B cell (primary cell): ENCODE results near the gene GCN1. TPM values are rescaled to one million over a fixed set of nuclear protein-coding genes. Genes with fewer than 3 reads are reported as not detected.

ENCODE experiments used
- ATAC-seq: fragments of 200-7000 bp; cut with Tn5 transposase; one replicate; pipeline ENCODE4 v1.10.0; 2021; ENCODE audit warnings: low read depth, mild to moderate bottlenecking, moderate number of reproducible peaks, moderate library complexity
- CTCF ChIA-PET: fragments of 350-600 bp; sonication (Branson Sonifier 250); formaldehyde crosslinking; loops from one replicate; lab custom pipeline; 2021; ENCODE audit warnings: antibody characterized with exemption, inconsistent platforms; lab: Charles Lee
- POLR2A ChIA-PET: fragments of 350-600 bp; sonication (Branson Sonifier 250); formaldehyde crosslinking; loops from one replicate; lab custom pipeline; 2021; ENCODE audit warnings: antibody characterized with exemption; lab: Charles Lee
- DNase-seq: peaks from one replicate; pipeline ENCODE4 v3.0.0; 2013
- H2AFZ ChIP-seq: 2 replicates; pipeline ENCODE4 v1.6.1; 2012; ENCODE audit warnings: mild to moderate bottlenecking, low read depth, low read length; ENCODE audit not compliant: insufficient read depth, poor library complexity, severe bottlenecking
- H3K27ac ChIP-seq, 2 donors: 1 replicate in 1 of 2; 2 replicates in 1 of 2; pipeline ENCODE4 v1.5.1; 2012 to 2013; ENCODE audit warnings: low read length in 2 of 2, mild to moderate bottlenecking in 2 of 2, moderate library complexity in 1 of 2
- H3K27me3 ChIP-seq, 4 experiments: fragments of 200-600 bp in 1 of 4; sonication (generic) in 1 of 4; replicated peaks in 1 of 4; 1 replicate in 2 of 4; 2 replicates in 2 of 4; pipeline versions ENCODE4 v1.6.1 to v1.7.0; 2013 to 2016; ENCODE audit warnings: low read length in 3 of 4, mild to moderate bottlenecking in 2 of 4, mixed read lengths in 1 of 4, moderate library complexity in 1 of 4; ENCODE audit not compliant: insufficient read depth in 4 of 4, control insufficient read depth in 3 of 4; ENCODE audit errors: control extremely low read depth in 1 of 4
- H3K36me3 ChIP-seq, 2 experiments: replicated peaks in 1 of 2; 1 replicate in 1 of 2; 2 replicates in 1 of 2; pipeline versions ENCODE4 v1.6.1 to v1.7.1; 2013; ENCODE audit warnings: low read length in 1 of 2; ENCODE audit not compliant: insufficient read depth in 2 of 2, control insufficient read depth in 1 of 2; ENCODE audit errors: control extremely low read depth in 1 of 2, extremely low read depth in 1 of 2
- H3K4me1 ChIP-seq, 2 donors: fragments of 200-600 bp in 1 of 2; sonication (generic) in 1 of 2; 1 replicate in 1 of 2; 2 replicates in 1 of 2; pipeline versions ENCODE4 v1.5.1 to v1.6.1; 2013 to 2017; ENCODE audit warnings: low read length in 2 of 2; ENCODE audit not compliant: control insufficient read depth in 2 of 2, insufficient read depth in 2 of 2
- H3K4me2 ChIP-seq: replicated peaks from 2 replicates; pipeline ENCODE3; 2012; ENCODE audit warnings: mild to moderate bottlenecking, low read depth, low read length; ENCODE audit not compliant: poor library complexity, severe bottlenecking
- H3K4me3 ChIP-seq, 5 experiments: fragments of 200-600 bp in 1 of 5; sonication (generic) in 1 of 5; 1 replicate in 3 of 5; 2 replicates in 2 of 5; pipeline versions ENCODE4 v1.5.1 to v1.7.0; 2011 to 2016; ENCODE audit warnings: low read length in 4 of 5, mild to moderate bottlenecking in 4 of 5, low read depth in 2 of 5, control low read depth in 1 of 5, moderate library complexity in 1 of 5; ENCODE audit not compliant: insufficient read depth in 1 of 5; ENCODE audit errors: control extremely low read depth in 1 of 5, extremely low read depth in 1 of 5
- H3K79me2 ChIP-seq: fragments of 200-600 bp; sonication (generic); one replicate; pipeline ENCODE4 v1.6.0; 2016; ENCODE audit warnings: low read length; ENCODE audit not compliant: control insufficient read depth, insufficient read depth
- H3K9ac ChIP-seq: fragments of 200-600 bp; sonication (generic); 2 replicates; pipeline ENCODE4 v1.6.1; 2017; ENCODE audit warnings: mild to moderate bottlenecking, low read length, moderate library complexity
- H3K9me3 ChIP-seq, 3 donors: one replicate each; pipeline versions ENCODE4 v1.6.1 to v1.7.1; 2013; ENCODE audit warnings: low read length in 2 of 3; ENCODE audit not compliant: control insufficient read depth in 2 of 3, insufficient read depth in 1 of 3; ENCODE audit errors: control extremely low read depth in 1 of 3
- H4K20me1 ChIP-seq: 2 replicates; pipeline ENCODE4 v1.6.0; 2012; ENCODE audit warnings: mild to moderate bottlenecking, low read length; ENCODE audit not compliant: insufficient read depth, control insufficient read depth, poor library complexity, severe bottlenecking
- H3K27ac Mint-ChIP-seq: one replicate; pipeline ENCODE4 v1.8.0; 2021; ENCODE audit warnings: mixed read lengths
- H3K27me3 Mint-ChIP-seq: one replicate; pipeline ENCODE4 v1.8.0; 2021; ENCODE audit warnings: mixed read lengths
- H3K4me1 Mint-ChIP-seq: one replicate; pipeline ENCODE4 v1.8.0; 2021; ENCODE audit warnings: mixed read lengths
- H3K4me3 Mint-ChIP-seq: one replicate; pipeline ENCODE4 v1.8.0; 2021; ENCODE audit warnings: mixed read lengths
- H3K9me3 Mint-ChIP-seq: one replicate; pipeline ENCODE4 v1.8.0; 2022; ENCODE audit warnings: mixed read lengths; ENCODE audit not compliant: insufficient read depth
- EZH2 ChIP-seq: IDR thresholded peaks from 2 replicates; pipeline ENCODE4 v1.6.1; 2012; ENCODE audit warnings: borderline replicate concordance, low read depth, mild to moderate bottlenecking, moderate library complexity, low read length; ENCODE audit not compliant: insufficient read depth, poor library complexity, severe bottlenecking
- WGBS: methylation state at CpG from one replicate; pipeline ENCODE4 v1.1.5; 2013; ENCODE audit warnings: missing lambda C conversion rate; ENCODE audit not compliant: insufficient coverage; 5-methylcytosine and 5-hydroxymethylcytosine counted together
- intact Hi-C: fragments of 100-400 bp; cut with micrococcal nuclease; formaldehyde crosslinking; loops from one replicate; pipeline ENCODE4 v1.10.0; 2022
- polyA plus RNA-seq: library from polyadenylated mRNA; depleted of rRNA; stranded (reverse); fragments of >200 nt; gene quantifications from 2 replicates; pipeline ENCODE4 v1.2.3, GENCODE V29; 2012
- total RNA-seq, 2 donors: library from RNA; stranded (reverse); fragments of 120-200 nt in 1 of 2; gene quantifications; 1 replicate in 1 of 2; 2 replicates in 1 of 2; pipeline versions ENCODE4 v1.2.3 to v1.2.4, GENCODE V29; 2013 to 2022
- TF ChIP-seq, protein P1 (sequence below): fragments of 200-600 bp; IDR thresholded peaks from one replicate; pipeline ENCODE4 v1.8.0; 2022; ENCODE audit warnings: antibody characterized with exemption, mild to moderate bottlenecking

The GCN1 gene
- total and polyA plus RNA-seq, 2 donors (not counting 1 experiment from before 2014, with no cell fraction given): 41.3 to 127 TPM

DNA sequence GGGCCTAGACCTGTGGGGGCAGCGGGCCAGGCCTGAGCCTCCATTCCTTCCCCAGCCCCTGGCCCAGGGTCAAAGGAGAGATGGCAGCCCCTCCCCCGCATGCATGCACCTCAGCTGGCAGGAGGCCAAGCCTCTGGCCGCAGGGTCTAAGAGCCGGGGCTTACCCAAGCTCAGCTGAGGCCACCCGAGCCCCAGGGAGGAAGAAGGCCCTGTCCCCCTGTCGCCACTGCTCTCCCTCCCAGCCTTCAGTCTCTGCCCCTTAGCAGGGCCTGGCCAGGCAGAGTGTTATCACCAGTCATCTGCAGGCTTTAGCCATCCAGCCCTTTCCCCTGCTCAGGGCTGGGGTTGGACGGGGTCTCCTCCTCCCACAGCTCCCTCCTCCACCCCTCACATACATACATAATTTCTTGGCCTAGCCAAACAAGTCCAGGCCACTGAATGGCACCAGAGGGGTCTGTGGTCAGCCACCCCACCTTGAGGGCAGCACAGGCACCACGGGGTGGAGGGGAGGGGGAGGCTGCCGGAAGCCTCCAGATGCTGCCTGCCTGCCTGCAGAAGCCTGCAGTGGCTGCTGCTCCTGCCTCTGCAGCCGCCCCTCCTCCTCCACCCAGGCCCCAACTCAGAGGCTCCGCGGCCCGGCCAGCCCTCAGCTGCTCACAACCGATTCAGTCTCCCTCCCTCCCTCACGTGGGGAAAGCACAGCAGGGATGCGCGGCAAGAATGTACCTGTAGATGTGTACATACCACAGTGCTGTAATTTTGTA is 100.7 kb downstream of the GCN1 start:
- no peak for DNase-seq
- H3K79me2 ChIP-seq: peaks cover 12% of the 10 kb centered on the region
- no peak overlapping the region for H3K9ac ChIP-seq
- no peak overlapping the region for H3K27ac Mint-ChIP-seq
- no peaks in the 10 kb centered on the region for H3K4me1 ChIP-seq
- peaks cover 41% of the 10 kb centered on the region for H4K20me1 ChIP-seq
- no peaks in the 10 kb centered on the region for H3K27me3 Mint-ChIP-seq
- H3K4me3 ChIP-seq: no peak overlapping the region
- H3K4me2 ChIP-seq: no peak overlapping the region
- H2AFZ ChIP-seq: no peak overlapping the region
- H3K9me3 ChIP-seq: no peaks in the 10 kb centered on the region
- ChIA-PET CTCF (no interaction called here), POLR2A (no interaction called here)
- H3K27me3 ChIP-seq: no peaks in the 10 kb centered on the region
- intact Hi-C loops: no loop called here
- TF ChIP-seq EZH2: no peak
- TF ChIP-seq, protein P1, sequence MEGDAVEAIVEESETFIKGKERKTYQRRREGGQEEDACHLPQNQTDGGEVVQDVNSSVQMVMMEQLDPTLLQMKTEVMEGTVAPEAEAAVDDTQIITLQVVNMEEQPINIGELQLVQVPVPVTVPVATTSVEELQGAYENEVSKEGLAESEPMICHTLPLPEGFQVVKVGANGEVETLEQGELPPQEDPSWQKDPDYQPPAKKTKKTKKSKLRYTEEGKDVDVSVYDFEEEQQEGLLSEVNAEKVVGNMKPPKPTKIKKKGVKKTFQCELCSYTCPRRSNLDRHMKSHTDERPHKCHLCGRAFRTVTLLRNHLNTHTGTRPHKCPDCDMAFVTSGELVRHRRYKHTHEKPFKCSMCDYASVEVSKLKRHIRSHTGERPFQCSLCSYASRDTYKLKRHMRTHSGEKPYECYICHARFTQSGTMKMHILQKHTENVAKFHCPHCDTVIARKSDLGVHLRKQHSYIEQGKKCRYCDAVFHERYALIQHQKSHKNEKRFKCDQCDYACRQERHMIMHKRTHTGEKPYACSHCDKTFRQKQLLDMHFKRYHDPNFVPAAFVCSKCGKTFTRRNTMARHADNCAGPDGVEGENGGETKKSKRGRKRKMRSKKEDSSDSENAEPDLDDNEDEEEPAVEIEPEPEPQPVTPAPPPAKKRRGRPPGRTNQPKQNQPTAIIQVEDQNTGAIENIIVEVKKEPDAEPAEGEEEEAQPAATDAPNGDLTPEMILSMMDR: no peak
- H3K4me1 Mint-ChIP-seq: peaks cover 2% of the 10 kb centered on the region
- no peak overlapping the region for H3K27ac ChIP-seq
- 87% methylated on average over 8 of the region's 17 CpGs for WGBS
- ATAC-seq: no peak
- H3K36me3 ChIP-seq: peaks cover 0 to 34% of the 10 kb centered on the region in 2 experiments
- H3K9me3 Mint-ChIP-seq: no peaks in the 10 kb centered on the region
- H3K4me3 Mint-ChIP-seq: no peak overlapping the region

DNA sequence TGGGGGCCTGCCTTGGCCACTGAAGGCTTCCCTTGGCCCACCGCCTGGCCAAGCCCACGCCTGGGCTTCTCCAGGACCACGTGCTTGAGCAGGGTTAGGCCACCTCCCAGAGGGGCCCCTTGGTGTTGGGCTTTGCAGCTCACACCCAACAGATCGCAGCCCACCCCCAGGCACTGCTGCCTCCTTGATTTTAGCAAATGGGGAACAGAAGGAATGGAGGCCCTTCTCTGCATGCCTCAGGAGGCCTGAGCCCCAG is 101.3 kb downstream of the GCN1 start:
- H3K9ac ChIP-seq: no peak overlapping the region
- POLR2A ChIA-PET: no interaction called here
- H3K4me1 Mint-ChIP-seq: peaks cover 2% of the 10 kb centered on the region
- H3K4me2 ChIP-seq: no peak overlapping the region
- no peaks in the 10 kb centered on the region for H3K4me1 ChIP-seq
- no peak for ATAC-seq
- TF ChIP-seq, protein P1: no peak
- TF ChIP-seq EZH2: no peak
- peaks cover 0 to 29% of the 10 kb centered on the region in 2 experiments for H3K36me3 ChIP-seq
- DNase-seq: no peak
- no peak overlapping the region for H3K4me3 ChIP-seq
- H2AFZ ChIP-seq: no peak overlapping the region
- no peaks in the 10 kb centered on the region for H3K27me3 Mint-ChIP-seq
- H4K20me1 ChIP-seq: peaks cover 36% of the 10 kb centered on the region
- H3K9me3 ChIP-seq: no peaks in the 10 kb centered on the region
- H3K4me3 Mint-ChIP-seq: no peak overlapping the region
- no peaks in the 10 kb centered on the region for H3K27me3 ChIP-seq
- CTCF ChIA-PET: no interaction called here
- intact Hi-C loops: no loop called here
- WGBS: 92% methylated on average over 4 of the region's 4 CpGs
- peaks cover 9% of the 10 kb centered on the region for H3K79me2 ChIP-seq
- no peaks in the 10 kb centered on the region for H3K9me3 Mint-ChIP-seq
- no peak overlapping the region for H3K27ac ChIP-seq
- no peak overlapping the region for H3K27ac Mint-ChIP-seq
